ENCODE measurements around the gene BRINP1.

DNA sequence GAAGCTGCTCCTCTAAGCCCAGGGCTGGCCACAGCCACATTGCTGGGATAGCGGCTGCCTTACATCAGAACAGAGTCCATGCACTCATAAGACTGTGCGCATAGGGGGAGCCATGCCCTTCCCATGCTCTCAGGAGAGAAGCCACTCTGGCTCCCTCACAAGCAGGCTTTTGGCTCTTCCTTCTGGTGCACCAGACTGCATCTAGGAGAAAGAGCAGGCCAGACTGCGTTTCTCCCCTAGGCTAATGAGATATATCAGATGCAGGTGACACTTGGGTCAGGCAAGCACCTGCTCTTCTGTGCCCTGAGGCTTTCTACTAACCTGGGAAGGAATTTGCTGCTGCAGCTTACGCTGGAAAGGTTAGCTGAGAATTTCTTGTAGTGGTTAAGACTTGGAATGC lies 43.2 kb upstream of the BRINP1 start:
- TF ChIP-seq, protein P1, sequence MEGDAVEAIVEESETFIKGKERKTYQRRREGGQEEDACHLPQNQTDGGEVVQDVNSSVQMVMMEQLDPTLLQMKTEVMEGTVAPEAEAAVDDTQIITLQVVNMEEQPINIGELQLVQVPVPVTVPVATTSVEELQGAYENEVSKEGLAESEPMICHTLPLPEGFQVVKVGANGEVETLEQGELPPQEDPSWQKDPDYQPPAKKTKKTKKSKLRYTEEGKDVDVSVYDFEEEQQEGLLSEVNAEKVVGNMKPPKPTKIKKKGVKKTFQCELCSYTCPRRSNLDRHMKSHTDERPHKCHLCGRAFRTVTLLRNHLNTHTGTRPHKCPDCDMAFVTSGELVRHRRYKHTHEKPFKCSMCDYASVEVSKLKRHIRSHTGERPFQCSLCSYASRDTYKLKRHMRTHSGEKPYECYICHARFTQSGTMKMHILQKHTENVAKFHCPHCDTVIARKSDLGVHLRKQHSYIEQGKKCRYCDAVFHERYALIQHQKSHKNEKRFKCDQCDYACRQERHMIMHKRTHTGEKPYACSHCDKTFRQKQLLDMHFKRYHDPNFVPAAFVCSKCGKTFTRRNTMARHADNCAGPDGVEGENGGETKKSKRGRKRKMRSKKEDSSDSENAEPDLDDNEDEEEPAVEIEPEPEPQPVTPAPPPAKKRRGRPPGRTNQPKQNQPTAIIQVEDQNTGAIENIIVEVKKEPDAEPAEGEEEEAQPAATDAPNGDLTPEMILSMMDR (IDR thresholded peaks at IDR 0.05), result no peak
- TF ChIP-seq POLR2A (IDR thresholded peaks at IDR 0.05), result no peak
